ENCODE data around the gene HUS1.

The HUS1 gene

DNA sequence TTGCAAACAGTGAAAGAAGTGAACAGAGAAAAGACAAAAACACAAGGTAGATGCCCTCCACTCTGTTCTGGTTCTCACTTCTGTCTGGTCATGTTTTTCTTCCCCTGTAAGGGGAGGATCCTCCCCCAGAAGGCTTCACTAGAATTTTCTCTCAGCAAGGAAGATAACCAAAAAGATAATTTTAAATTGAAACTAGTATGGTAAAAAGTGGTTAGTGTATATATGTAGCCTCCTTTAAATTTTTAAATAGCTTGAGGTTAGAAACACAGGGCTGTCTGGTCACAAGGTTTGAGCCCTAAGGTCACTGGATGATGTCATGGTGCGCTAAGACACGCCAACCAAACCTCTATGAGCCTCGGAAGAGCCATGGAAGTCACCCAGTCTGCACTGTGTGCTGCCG, 25.6 kb downstream of the HUS1 start:
- H2AFZ ChIP-seq (ENCODE audit: low read depth, low read length), result no peak overlapping the region
- H4K20me1 ChIP-seq (ENCODE audit: insufficient read depth, low read length), result no peaks in the 10 kb centered on the region
- no peaks in the 10 kb centered on the region for H3K27me3 ChIP-seq (ENCODE audit: insufficient read depth, low read length, poor library complexity)
- no peak overlapping the region for H3K27ac ChIP-seq (ENCODE audit: low read length)
- no peak for DNase-seq
- H3K9ac ChIP-seq (ENCODE audit: low read depth, low read length), result no peak overlapping the region
- no peak overlapping the region for H3K4me2 ChIP-seq (ENCODE audit: insufficient read depth, low read length)
- ATAC-seq (ENCODE audit: insufficient read depth, low read depth), result no peak
- no peaks in the 10 kb centered on the region for H3K4me1 ChIP-seq (ENCODE audit: insufficient read depth, low read length)
- no peaks in the 10 kb centered on the region for H3K9me3 ChIP-seq (ENCODE audit: insufficient read depth, low read length, severe bottlenecking)
- H3K79me2 ChIP-seq (ENCODE audit: insufficient read depth, low read length), result no peaks in the 10 kb centered on the region
- no peaks in the 10 kb centered on the region for H3K36me3 ChIP-seq (ENCODE audit: insufficient read depth, low read length)
- no peak overlapping the region for H3K4me3 ChIP-seq (ENCODE audit: low read depth in 1 of 2, low read length in 2 of 2)
- TF ChIP-seq, protein P1, sequence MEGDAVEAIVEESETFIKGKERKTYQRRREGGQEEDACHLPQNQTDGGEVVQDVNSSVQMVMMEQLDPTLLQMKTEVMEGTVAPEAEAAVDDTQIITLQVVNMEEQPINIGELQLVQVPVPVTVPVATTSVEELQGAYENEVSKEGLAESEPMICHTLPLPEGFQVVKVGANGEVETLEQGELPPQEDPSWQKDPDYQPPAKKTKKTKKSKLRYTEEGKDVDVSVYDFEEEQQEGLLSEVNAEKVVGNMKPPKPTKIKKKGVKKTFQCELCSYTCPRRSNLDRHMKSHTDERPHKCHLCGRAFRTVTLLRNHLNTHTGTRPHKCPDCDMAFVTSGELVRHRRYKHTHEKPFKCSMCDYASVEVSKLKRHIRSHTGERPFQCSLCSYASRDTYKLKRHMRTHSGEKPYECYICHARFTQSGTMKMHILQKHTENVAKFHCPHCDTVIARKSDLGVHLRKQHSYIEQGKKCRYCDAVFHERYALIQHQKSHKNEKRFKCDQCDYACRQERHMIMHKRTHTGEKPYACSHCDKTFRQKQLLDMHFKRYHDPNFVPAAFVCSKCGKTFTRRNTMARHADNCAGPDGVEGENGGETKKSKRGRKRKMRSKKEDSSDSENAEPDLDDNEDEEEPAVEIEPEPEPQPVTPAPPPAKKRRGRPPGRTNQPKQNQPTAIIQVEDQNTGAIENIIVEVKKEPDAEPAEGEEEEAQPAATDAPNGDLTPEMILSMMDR (IDR thresholded peaks at IDR 0.05; ENCODE audit: borderline replicate concordance, extremely low read depth, low read length, poor library complexity, severe bottlenecking), result no peak
- TF ChIP-seq EZH2 (IDR thresholded peaks at IDR 0.05; ENCODE audit: borderline replicate concordance, low read depth, low read length, severe bottlenecking), result no peak

DNA sequence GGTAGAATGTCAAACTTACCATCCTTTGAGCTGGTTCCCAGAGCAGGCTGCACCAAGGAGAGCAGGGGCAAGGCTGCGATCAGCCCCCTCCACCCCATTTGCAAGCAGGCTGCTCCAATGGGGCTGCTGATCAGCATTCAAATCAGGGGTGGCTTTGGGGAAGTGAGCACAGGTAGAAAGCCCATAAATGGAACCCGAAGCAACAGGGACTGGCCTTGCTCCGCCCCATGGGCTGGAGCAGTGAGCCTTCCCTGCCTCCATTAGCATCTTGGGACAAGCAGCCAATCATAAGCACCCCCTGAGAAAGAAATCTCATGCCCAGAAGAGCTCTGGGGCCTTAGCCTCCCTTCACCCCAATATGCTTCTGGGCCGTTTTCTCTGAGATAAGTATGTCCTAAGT, 27.2 kb downstream of the HUS1 start:
- ATAC-seq (ENCODE audit: insufficient read depth, low read depth) (no peak), DNase-seq (no peak)
- Histone ChIP-seq H3K79me2 (ENCODE audit: insufficient read depth, low read length) (no peaks in the 10 kb centered on the region), H3K4me3 (ENCODE audit: low read depth in 1 of 2, low read length in 2 of 2) (no peak overlapping the region), H3K9me3 (ENCODE audit: insufficient read depth, low read length, severe bottlenecking) (no peaks in the 10 kb centered on the region), H3K4me2 (ENCODE audit: insufficient read depth, low read length) (no peak overlapping the region), H3K4me1 (ENCODE audit: insufficient read depth, low read length) (no peaks in the 10 kb centered on the region), H3K36me3 (ENCODE audit: insufficient read depth, low read length) (no peaks in the 10 kb centered on the region), H3K9ac (ENCODE audit: low read depth, low read length) (no peak overlapping the region), H3K27me3 (ENCODE audit: insufficient read depth, low read length, poor library complexity) (no peaks in the 10 kb centered on the region), H2AFZ (ENCODE audit: low read depth, low read length) (no peak overlapping the region), H3K27ac (ENCODE audit: low read length) (no peak overlapping the region), H4K20me1 (ENCODE audit: insufficient read depth, low read length) (no peaks in the 10 kb centered on the region)
- TF ChIP-seq EZH2 (IDR thresholded peaks at IDR 0.05; ENCODE audit: borderline replicate concordance, low read depth, low read length, severe bottlenecking), result no peak
- TF ChIP-seq, protein P1 (IDR thresholded peaks at IDR 0.05; ENCODE audit: borderline replicate concordance, extremely low read depth, low read length, poor library complexity, severe bottlenecking), result no peak

DNA sequence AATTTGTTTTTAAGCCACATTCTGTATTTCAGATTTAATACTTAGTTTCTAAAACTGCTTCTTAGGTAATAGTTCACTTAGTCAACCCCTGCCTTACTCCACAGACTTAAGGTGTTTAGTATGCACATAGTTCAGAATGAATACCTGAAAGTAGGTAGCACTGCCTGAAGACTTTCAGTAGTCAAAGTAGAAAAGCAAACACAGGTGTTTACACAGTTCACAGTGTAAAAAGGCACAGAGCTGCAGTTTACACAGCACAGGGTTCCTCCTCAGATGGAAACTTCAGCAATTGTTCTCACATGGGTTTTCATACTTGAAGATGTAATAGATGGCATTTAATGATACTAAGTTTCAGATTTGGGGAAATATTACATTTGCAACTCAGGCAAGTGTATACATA, 28.0 kb downstream of the HUS1 start:
- H2AFZ ChIP-seq (ENCODE audit: low read depth, low read length), result no peak overlapping the region
- H4K20me1 ChIP-seq (ENCODE audit: insufficient read depth, low read length), result no peaks in the 10 kb centered on the region
- H3K36me3 ChIP-seq (ENCODE audit: insufficient read depth, low read length), result no peaks in the 10 kb centered on the region
- TF ChIP-seq, protein P1 (IDR thresholded peaks at IDR 0.05; ENCODE audit: borderline replicate concordance, extremely low read depth, low read length, poor library complexity, severe bottlenecking), result no peak
- no peak for TF ChIP-seq EZH2 (IDR thresholded peaks at IDR 0.05; ENCODE audit: borderline replicate concordance, low read depth, low read length, severe bottlenecking)
- H3K4me1 ChIP-seq (ENCODE audit: insufficient read depth, low read length), result no peaks in the 10 kb centered on the region
- no peaks in the 10 kb centered on the region for H3K79me2 ChIP-seq (ENCODE audit: insufficient read depth, low read length)
- H3K27me3 ChIP-seq (ENCODE audit: insufficient read depth, low read length, poor library complexity), result no peaks in the 10 kb centered on the region
- no peak overlapping the region for H3K27ac ChIP-seq (ENCODE audit: low read length)
- H3K4me2 ChIP-seq (ENCODE audit: insufficient read depth, low read length), result no peak overlapping the region
- ATAC-seq (ENCODE audit: insufficient read depth, low read depth) (no peak), DNase-seq (no peak)
- no peak overlapping the region for H3K9ac ChIP-seq (ENCODE audit: low read depth, low read length)
- no peaks in the 10 kb centered on the region for H3K9me3 ChIP-seq (ENCODE audit: insufficient read depth, low read length, severe bottlenecking)
- no peak overlapping the region for H3K4me3 ChIP-seq (ENCODE audit: low read depth in 1 of 2, low read length in 2 of 2)

DNA sequence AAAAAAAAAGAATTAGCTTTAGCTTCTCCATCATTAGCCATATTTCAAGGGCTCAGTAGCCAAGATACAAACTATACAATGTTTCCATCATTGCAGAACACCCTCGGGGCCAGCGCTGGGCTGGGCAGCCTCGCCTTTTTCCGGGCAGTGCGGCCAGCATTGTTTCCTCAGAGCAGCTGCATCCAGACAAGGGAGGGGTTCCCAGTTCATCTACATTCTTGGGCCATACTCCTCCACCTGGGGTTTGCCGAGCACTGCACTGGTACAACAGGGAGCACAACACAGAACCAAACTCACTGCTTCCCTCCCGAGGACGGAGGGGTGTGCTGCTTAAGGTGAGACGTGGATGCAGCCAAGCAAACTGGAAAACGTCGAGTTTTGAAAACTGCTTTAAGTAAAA, 28.7 kb downstream of the HUS1 start:
- ATAC-seq (ENCODE audit: insufficient read depth, low read depth) (no peak), DNase-seq (no peak)
- no peaks in the 10 kb centered on the region for H3K4me1 ChIP-seq (ENCODE audit: insufficient read depth, low read length)
- no peak overlapping the region for H3K4me2 ChIP-seq (ENCODE audit: insufficient read depth, low read length)
- no peak overlapping the region for H2AFZ ChIP-seq (ENCODE audit: low read depth, low read length)
- H4K20me1 ChIP-seq (ENCODE audit: insufficient read depth, low read length), result no peaks in the 10 kb centered on the region
- H3K36me3 ChIP-seq (ENCODE audit: insufficient read depth, low read length), result no peaks in the 10 kb centered on the region
- H3K27ac ChIP-seq (ENCODE audit: low read length), result no peak overlapping the region
- no peaks in the 10 kb centered on the region for H3K79me2 ChIP-seq (ENCODE audit: insufficient read depth, low read length)
- no peaks in the 10 kb centered on the region for H3K9me3 ChIP-seq (ENCODE audit: insufficient read depth, low read length, severe bottlenecking)
- H3K4me3 ChIP-seq (ENCODE audit: low read depth in 1 of 2, low read length in 2 of 2), result no peak overlapping the region
- no peak overlapping the region for H3K9ac ChIP-seq (ENCODE audit: low read depth, low read length)
- no peaks in the 10 kb centered on the region for H3K27me3 ChIP-seq (ENCODE audit: insufficient read depth, low read length, poor library complexity)
- TF ChIP-seq, protein P1 (IDR thresholded peaks at IDR 0.05; ENCODE audit: borderline replicate concordance, extremely low read depth, low read length, poor library complexity, severe bottlenecking), result no peak
- no peak for TF ChIP-seq EZH2 (IDR thresholded peaks at IDR 0.05; ENCODE audit: borderline replicate concordance, low read depth, low read length, severe bottlenecking)

Data from DND-41 (cell line).